HepG2 (cell line): ENCODE data around the gene OPRL1. TPM values are rescaled to one million over a fixed set of nuclear protein-coding genes. Genes with fewer than 3 reads are reported as not detected.

ENCODE experiments used
- FOXM1 ChIP-seq: sonication (generic); formaldehyde crosslinking; IDR thresholded peaks from 2 replicates; pipeline ENCODE4 v1.5.0; 2020; ENCODE audit warnings: missing genetic modification reagents
- MAFF ChIP-seq: IDR thresholded peaks from 2 replicates; pipeline ENCODE4 v1.6.1; 2011; ENCODE audit warnings: low read depth, low read length, improper control_type of control experiment
- RFXANK ChIP-seq: IDR thresholded peaks from 2 replicates; pipeline ENCODE4 v1.6.1; 2016
- RFXAP ChIP-seq: sonication (generic); formaldehyde crosslinking; IDR thresholded peaks from 2 replicates; pipeline ENCODE4 v1.4.0; 2020; ENCODE audit warnings: missing genetic modification reagents, borderline replicate concordance
- SATB2 ChIP-seq: sonication (generic); formaldehyde crosslinking; IDR thresholded peaks from 2 replicates; pipeline ENCODE4 v1.5.0; 2020; ENCODE audit warnings: missing genetic modification reagents
- TAF15 ChIP-seq: fragments of 200-400 bp; formaldehyde crosslinking; IDR thresholded peaks from one replicate; pipeline ENCODE4 v1.6.1; 2018; ENCODE audit warnings: mild to moderate bottlenecking, low read depth, low read length; ENCODE audit not compliant: poor library complexity, severe bottlenecking
- TEAD2 ChIP-seq: sonication (generic); formaldehyde crosslinking; IDR thresholded peaks from 2 replicates; pipeline ENCODE4 v1.9.0; 2021; ENCODE audit warnings: missing genetic modification reagents
- ZNF24 ChIP-seq: fragments of 450-650 bp; IDR thresholded peaks from 2 replicates; pipeline ENCODE4 v1.6.1; 2017; ENCODE audit warnings: antibody characterized with exemption, mild to moderate bottlenecking
- ZNF260 ChIP-seq: sonication (generic); formaldehyde crosslinking; IDR thresholded peaks from 2 replicates; pipeline ENCODE4 v1.4.0; 2020; ENCODE audit warnings: missing genetic modification reagents, low read depth, mild to moderate bottlenecking, borderline replicate concordance
- ZNF543 ChIP-seq: sonication (generic); formaldehyde crosslinking; IDR thresholded peaks from 2 replicates; pipeline ENCODE4 v1.4.0; 2020; ENCODE audit warnings: mild to moderate bottlenecking, missing genetic modification reagents
- ZSCAN21 ChIP-seq: sonication (generic); formaldehyde crosslinking; IDR thresholded peaks from 2 replicates; pipeline ENCODE4 v1.8.0; 2022; ENCODE audit warnings: mild to moderate bottlenecking, missing genetic modification reagents, moderate library complexity, borderline replicate concordance
- polyA plus RNA-seq, 8 experiments: library from polyadenylated mRNA; depleted of rRNA in 3 of 8; stranded (reverse) in 7 of 8; unstranded in 1 of 8; fragments of >200 nt; fragmentation: Illumina TruSeq in 4 of 8; extraction: Trizol in 4 of 8; gene quantifications; 2 replicates each; pipeline versions ENCODE4 v1.2.1 to v1.2.3, GENCODE V29; 2011 to 2016; ENCODE audit warnings: low read depth in 4 of 8, missing spikeins in 1 of 8, mixed read lengths in 1 of 8; ENCODE audit not compliant: insufficient read depth in 1 of 8
- total RNA-seq, 5 experiments: library from RNA; depleted of rRNA; stranded (reverse); fragments of >200 nt; fragmentation: Illumina TruSeq; extraction: Trizol; gene quantifications; 2 replicates each; pipeline ENCODE4 v1.2.3, GENCODE V29; 2016; ENCODE audit warnings: low read depth in 1 of 5
- TF ChIP-seq, protein P1 (sequence below), 2 experiments: IDR thresholded peaks; 2 replicates each; pipeline ENCODE4 v1.6.1; 2011 to 2012; ENCODE audit warnings: low read length in 2 of 2, borderline replicate concordance in 1 of 2, low read depth in 1 of 2, mild to moderate bottlenecking in 1 of 2, moderate library complexity in 1 of 2
- TF ChIP-seq, protein P2 (sequence below): sonication (generic); formaldehyde crosslinking; IDR thresholded peaks from 2 replicates; pipeline ENCODE4 v1.4.0; 2020; ENCODE audit warnings: missing genetic modification reagents
- TF ChIP-seq, protein P3 (sequence below): sonication (generic); formaldehyde crosslinking; IDR thresholded peaks from 2 replicates; pipeline ENCODE4 v1.8.1; 2023; ENCODE audit warnings: mild to moderate bottlenecking, missing genetic modification reagents, borderline replicate concordance
- TF ChIP-seq, protein P4 (sequence below): IDR thresholded peaks from 2 replicates; pipeline ENCODE4 v1.6.1; 2016
- TF ChIP-seq, protein P5 (sequence below): sonication (generic); formaldehyde crosslinking; IDR thresholded peaks from 2 replicates; pipeline ENCODE4 v1.4.0; 2020; ENCODE audit warnings: missing genetic modification reagents

The OPRL1 gene
- total and polyA plus RNA-seq, 2 of the 13 experiments (the other 11 are each of a cell fraction or from before 2014, with no cell fraction given), result 0.35 to 0.71 TPM

DNA sequence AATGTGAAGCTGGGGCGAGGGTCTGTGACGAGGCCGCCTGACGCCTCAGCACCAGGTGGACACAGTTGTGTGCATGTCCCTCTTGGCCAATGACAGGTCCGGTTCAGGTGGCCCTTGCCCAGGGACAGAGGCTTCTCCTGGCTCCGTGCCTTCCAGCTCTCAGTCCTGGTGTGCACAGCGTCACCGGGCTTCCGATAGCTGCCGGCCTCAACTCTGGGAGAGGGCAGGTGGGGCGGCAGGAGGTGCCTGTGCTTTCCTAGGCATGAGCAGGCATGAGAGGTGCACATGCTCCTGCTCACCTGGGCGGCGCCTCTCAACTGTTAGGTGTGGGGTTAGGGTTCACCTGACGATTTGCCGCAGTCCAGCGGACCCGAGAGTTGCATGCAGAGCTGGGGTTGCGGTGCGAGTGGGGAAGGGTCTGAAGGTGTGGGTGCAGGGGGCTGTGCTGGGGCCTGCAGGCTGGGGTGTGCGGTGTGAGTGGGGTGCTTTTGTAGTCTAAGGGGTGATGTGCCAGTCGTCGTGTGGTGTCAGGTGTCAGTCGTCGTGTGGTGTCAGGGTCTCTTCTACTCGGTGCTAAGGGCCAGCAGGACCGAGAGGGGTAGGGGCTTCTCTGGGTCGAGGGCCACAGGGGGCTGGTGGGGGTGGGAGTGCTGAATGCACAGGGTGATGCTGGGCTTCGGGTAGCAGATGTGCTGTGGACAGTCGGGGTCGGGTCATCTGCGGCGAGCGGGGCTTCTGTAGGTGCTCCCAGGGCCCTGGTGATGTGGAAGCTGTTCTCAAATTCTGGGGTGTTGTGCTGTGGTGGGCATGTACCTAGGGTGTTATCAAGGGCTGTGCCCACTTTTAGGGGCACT lies 26.7 kb upstream of the OPRL1 start (continued):
- TF ChIP-seq, protein P1, sequence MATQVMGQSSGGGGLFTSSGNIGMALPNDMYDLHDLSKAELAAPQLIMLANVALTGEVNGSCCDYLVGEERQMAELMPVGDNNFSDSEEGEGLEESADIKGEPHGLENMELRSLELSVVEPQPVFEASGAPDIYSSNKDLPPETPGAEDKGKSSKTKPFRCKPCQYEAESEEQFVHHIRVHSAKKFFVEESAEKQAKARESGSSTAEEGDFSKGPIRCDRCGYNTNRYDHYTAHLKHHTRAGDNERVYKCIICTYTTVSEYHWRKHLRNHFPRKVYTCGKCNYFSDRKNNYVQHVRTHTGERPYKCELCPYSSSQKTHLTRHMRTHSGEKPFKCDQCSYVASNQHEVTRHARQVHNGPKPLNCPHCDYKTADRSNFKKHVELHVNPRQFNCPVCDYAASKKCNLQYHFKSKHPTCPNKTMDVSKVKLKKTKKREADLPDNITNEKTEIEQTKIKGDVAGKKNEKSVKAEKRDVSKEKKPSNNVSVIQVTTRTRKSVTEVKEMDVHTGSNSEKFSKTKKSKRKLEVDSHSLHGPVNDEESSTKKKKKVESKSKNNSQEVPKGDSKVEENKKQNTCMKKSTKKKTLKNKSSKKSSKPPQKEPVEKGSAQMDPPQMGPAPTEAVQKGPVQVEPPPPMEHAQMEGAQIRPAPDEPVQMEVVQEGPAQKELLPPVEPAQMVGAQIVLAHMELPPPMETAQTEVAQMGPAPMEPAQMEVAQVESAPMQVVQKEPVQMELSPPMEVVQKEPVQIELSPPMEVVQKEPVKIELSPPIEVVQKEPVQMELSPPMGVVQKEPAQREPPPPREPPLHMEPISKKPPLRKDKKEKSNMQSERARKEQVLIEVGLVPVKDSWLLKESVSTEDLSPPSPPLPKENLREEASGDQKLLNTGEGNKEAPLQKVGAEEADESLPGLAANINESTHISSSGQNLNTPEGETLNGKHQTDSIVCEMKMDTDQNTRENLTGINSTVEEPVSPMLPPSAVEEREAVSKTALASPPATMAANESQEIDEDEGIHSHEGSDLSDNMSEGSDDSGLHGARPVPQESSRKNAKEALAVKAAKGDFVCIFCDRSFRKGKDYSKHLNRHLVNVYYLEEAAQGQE (IDR thresholded peaks at IDR 0.05; ENCODE audit: borderline replicate concordance in 1 of 2, low read depth in 1 of 2, low read length in 2 of 2), result no peak
- TF ChIP-seq TEAD2 (CRISPR knock-in tag), result no peak
- TF ChIP-seq ZNF543, result no peak
- TF ChIP-seq, protein P2, sequence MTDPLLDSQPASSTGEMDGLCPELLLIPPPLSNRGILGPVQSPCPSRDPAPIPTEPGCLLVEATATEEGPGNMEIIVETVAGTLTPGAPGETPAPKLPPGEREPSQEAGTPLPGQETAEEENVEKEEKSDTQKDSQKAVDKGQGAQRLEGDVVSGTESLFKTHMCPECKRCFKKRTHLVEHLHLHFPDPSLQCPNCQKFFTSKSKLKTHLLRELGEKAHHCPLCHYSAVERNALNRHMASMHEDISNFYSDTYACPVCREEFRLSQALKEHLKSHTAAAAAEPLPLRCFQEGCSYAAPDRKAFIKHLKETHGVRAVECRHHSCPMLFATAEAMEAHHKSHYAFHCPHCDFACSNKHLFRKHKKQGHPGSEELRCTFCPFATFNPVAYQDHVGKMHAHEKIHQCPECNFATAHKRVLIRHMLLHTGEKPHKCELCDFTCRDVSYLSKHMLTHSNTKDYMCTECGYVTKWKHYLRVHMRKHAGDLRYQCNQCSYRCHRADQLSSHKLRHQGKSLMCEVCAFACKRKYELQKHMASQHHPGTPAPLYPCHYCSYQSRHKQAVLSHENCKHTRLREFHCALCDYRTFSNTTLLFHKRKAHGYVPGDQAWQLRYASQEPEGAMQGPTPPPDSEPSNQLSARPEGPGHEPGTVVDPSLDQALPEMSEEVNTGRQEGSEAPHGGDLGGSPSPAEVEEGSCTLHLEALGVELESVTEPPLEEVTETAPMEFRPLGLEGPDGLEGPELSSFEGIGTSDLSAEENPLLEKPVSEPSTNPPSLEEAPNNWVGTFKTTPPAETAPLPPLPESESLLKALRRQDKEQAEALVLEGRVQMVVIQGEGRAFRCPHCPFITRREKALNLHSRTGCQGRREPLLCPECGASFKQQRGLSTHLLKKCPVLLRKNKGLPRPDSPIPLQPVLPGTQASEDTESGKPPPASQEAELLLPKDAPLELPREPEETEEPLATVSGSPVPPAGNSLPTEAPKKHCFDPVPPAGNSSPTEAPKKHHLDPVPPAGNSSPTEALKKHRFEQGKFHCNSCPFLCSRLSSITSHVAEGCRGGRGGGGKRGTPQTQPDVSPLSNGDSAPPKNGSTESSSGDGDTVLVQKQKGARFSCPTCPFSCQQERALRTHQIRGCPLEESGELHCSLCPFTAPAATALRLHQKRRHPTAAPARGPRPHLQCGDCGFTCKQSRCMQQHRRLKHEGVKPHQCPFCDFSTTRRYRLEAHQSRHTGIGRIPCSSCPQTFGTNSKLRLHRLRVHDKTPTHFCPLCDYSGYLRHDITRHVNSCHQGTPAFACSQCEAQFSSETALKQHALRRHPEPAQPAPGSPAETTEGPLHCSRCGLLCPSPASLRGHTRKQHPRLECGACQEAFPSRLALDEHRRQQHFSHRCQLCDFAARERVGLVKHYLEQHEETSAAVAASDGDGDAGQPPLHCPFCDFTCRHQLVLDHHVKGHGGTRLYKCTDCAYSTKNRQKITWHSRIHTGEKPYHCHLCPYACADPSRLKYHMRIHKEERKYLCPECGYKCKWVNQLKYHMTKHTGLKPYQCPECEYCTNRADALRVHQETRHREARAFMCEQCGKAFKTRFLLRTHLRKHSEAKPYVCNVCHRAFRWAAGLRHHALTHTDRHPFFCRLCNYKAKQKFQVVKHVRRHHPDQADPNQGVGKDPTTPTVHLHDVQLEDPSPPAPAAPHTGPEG (CRISPR knock-in tag), result no peak; the same call in 1 of the 2 replicates
- no peak for TF ChIP-seq SATB2 (CRISPR knock-in tag)
- TF ChIP-seq TAF15, result no peak
- no peak for TF ChIP-seq FOXM1 (CRISPR knock-in tag)
- TF ChIP-seq ZNF260 (CRISPR knock-in tag), result 0 out of 2 replicates have a peak, but pooled peaks have one; percentile 32
- TF ChIP-seq RFXAP (CRISPR knock-in tag), result no peak
- TF ChIP-seq, protein P3, sequence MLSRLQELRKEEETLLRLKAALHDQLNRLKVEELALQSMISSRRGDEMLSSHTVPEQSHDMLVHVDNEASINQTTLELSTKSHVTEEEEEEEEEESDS (CRISPR knock-in tag), result 0 out of 2 replicates have a peak, but pooled peaks have one; percentile 51
- peak; percentile 92 for TF ChIP-seq ZSCAN21
- TF ChIP-seq, protein P4, sequence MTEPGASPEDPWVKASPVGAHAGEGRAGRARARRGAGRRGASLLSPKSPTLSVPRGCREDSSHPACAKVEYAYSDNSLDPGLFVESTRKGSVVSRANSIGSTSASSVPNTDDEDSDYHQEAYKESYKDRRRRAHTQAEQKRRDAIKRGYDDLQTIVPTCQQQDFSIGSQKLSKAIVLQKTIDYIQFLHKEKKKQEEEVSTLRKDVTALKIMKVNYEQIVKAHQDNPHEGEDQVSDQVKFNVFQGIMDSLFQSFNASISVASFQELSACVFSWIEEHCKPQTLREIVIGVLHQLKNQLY, result peak; percentile 95
- no peak for TF ChIP-seq MAFF
- no peak for TF ChIP-seq ZNF24
- TF ChIP-seq, protein P5, sequence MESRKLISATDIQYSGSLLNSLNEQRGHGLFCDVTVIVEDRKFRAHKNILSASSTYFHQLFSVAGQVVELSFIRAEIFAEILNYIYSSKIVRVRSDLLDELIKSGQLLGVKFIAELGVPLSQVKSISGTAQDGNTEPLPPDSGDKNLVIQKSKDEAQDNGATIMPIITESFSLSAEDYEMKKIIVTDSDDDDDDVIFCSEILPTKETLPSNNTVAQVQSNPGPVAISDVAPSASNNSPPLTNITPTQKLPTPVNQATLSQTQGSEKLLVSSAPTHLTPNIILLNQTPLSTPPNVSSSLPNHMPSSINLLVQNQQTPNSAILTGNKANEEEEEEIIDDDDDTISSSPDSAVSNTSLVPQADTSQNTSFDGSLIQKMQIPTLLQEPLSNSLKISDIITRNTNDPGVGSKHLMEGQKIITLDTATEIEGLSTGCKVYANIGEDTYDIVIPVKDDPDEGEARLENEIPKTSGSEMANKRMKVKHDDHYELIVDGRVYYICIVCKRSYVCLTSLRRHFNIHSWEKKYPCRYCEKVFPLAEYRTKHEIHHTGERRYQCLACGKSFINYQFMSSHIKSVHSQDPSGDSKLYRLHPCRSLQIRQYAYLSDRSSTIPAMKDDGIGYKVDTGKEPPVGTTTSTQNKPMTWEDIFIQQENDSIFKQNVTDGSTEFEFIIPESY (CRISPR knock-in tag), result no peak
- no peak for TF ChIP-seq RFXANK
